Astrocyte (in vitro differentiated cells and primary cell): ENCODE results near the gene HDGFL3. TPM values are rescaled to one million over a fixed set of nuclear protein-coding genes. Genes with fewer than 3 reads are reported as not detected.

Experiments used
- DNase-seq: peaks from one replicate; pipeline ENCODE4 v3.0.0-alpha.2; 2010; ENCODE audit warnings: low read depth
- FAIRE-seq: peaks from 2 replicates; lab custom pipeline; 2011; peaks lifted over from hg19 to GRCh38; lab: Jason Lieb, UNC
- H2AFZ ChIP-seq: 2 replicates; pipeline ENCODE4 v1.6.0; 2012; ENCODE audit warnings: low read depth, low read length, inconsistent platforms
- H3K27ac ChIP-seq: 2 replicates; pipeline ENCODE4 v1.5.1; 2011; ENCODE audit warnings: low read depth, low read length, inconsistent platforms
- H3K27me3 ChIP-seq: 2 replicates; pipeline ENCODE4 v1.6.0; 2011; ENCODE audit warnings: low read length, inconsistent platforms; ENCODE audit not compliant: insufficient read depth
- H3K36me3 ChIP-seq: 2 replicates; pipeline ENCODE4 v1.5.1; 2011; ENCODE audit warnings: low read length, inconsistent platforms; ENCODE audit not compliant: insufficient read depth
- H3K4me1 ChIP-seq: 2 replicates; pipeline ENCODE4 v1.5.1; 2011; ENCODE audit warnings: low read length, inconsistent platforms; ENCODE audit not compliant: insufficient read depth
- H3K4me2 ChIP-seq: 2 replicates; pipeline ENCODE4 v1.6.0; 2012; ENCODE audit warnings: low read length, inconsistent platforms
- H3K4me3 ChIP-seq: 2 replicates; pipeline ENCODE4 v1.5.1; 2011; ENCODE audit warnings: low read depth, mild to moderate bottlenecking, low read length, inconsistent platforms; ENCODE audit not compliant: insufficient read depth
- H3K79me2 ChIP-seq: 2 replicates; pipeline ENCODE4 v1.6.0; 2012; ENCODE audit warnings: mild to moderate bottlenecking, low read length, inconsistent platforms; ENCODE audit not compliant: insufficient read depth
- H3K9ac ChIP-seq: 2 replicates; pipeline ENCODE4 v1.6.0; 2012; ENCODE audit warnings: mild to moderate bottlenecking, low read length, inconsistent platforms
- H3K9me3 ChIP-seq: 2 replicates; pipeline ENCODE4 v1.5.1; 2012; ENCODE audit warnings: low read depth, mild to moderate bottlenecking, low read length, inconsistent platforms; ENCODE audit not compliant: insufficient read depth
- H4K20me1 ChIP-seq: 2 replicates; pipeline ENCODE4 v1.6.0; 2012; ENCODE audit warnings: low read length, inconsistent platforms; ENCODE audit not compliant: insufficient read depth
- H3K27ac Mint-ChIP-seq: one replicate; pipeline ENCODE4 v1.8.0; 2021; ENCODE audit warnings: mild to moderate bottlenecking, mixed read lengths; ENCODE audit not compliant: unreplicated experiment
- H3K27me3 Mint-ChIP-seq: one replicate; pipeline ENCODE4 v1.8.0; 2021; ENCODE audit warnings: low read depth, mixed read lengths; ENCODE audit not compliant: unreplicated experiment
- H3K36me3 Mint-ChIP-seq: one replicate; pipeline ENCODE4 v1.8.0; 2021; ENCODE audit warnings: low read depth, mixed read lengths; ENCODE audit not compliant: unreplicated experiment
- H3K4me1 Mint-ChIP-seq: one replicate; pipeline ENCODE4 v1.8.0; 2021; ENCODE audit warnings: low read depth, mixed read lengths; ENCODE audit not compliant: unreplicated experiment
- H3K4me3 Mint-ChIP-seq: one replicate; pipeline ENCODE4 v1.8.0; 2021; ENCODE audit warnings: mild to moderate bottlenecking, moderate library complexity, mixed read lengths; ENCODE audit not compliant: unreplicated experiment
- H3K9me3 Mint-ChIP-seq: one replicate; pipeline ENCODE4 v1.8.0; 2021; ENCODE audit warnings: mild to moderate bottlenecking, mixed read lengths; ENCODE audit not compliant: unreplicated experiment
- CTCF ChIP-seq: IDR thresholded peaks from 2 replicates; pipeline ENCODE4 v1.5.1; 2011; ENCODE audit warnings: low read depth, mild to moderate bottlenecking, inconsistent platforms, low read length, moderate library complexity; ENCODE audit not compliant: insufficient read depth
- EZH2 ChIP-seq: IDR thresholded peaks from 2 replicates; pipeline ENCODE4 v1.6.1; 2012; ENCODE audit warnings: mild to moderate bottlenecking, low read length, inconsistent platforms; ENCODE audit not compliant: insufficient read depth
- total RNA-seq: library from RNA; stranded (reverse); gene quantifications from 2 replicates; pipeline ENCODE4 v1.2.1, GENCODE V29; 2021

HDGFL3 gene
- total RNA-seq, 1 donor from 2014 or later = 91.9 TPM

GRCh38 chr15:83132861-83133523 lies 74.6 kb downstream of the HDGFL3 start:
- H3K36me3 Mint-ChIP-seq = no peaks in the 10 kb centered on the region
- H3K4me3 Mint-ChIP-seq = no peak overlapping the region
- H3K4me1 Mint-ChIP-seq = no peaks in the 10 kb centered on the region
- H3K27me3 Mint-ChIP-seq = no peaks in the 10 kb centered on the region
- no peak overlapping the region for H3K4me3 ChIP-seq
- H3K9me3 Mint-ChIP-seq = no peaks in the 10 kb centered on the region
- H3K27me3 ChIP-seq = no peaks in the 10 kb centered on the region
- no peaks in the 10 kb centered on the region for H4K20me1 ChIP-seq
- H2AFZ ChIP-seq = no peak overlapping the region
- H3K9me3 ChIP-seq = no peaks in the 10 kb centered on the region
- FAIRE-seq = no peak
- TF ChIP-seq EZH2 = no peak
- TF ChIP-seq CTCF = no peak
- no peaks in the 10 kb centered on the region for H3K4me1 ChIP-seq
- peaks cover 19% of the 10 kb centered on the region for H3K36me3 ChIP-seq
- no peak overlapping the region for H3K27ac Mint-ChIP-seq
- no peak overlapping the region for H3K27ac ChIP-seq
- DNase-seq = no peak
- H3K4me2 ChIP-seq = no peak overlapping the region
- no peak overlapping the region for H3K9ac ChIP-seq
- H3K79me2 ChIP-seq = no peaks in the 10 kb centered on the region

GRCh38 chr15:83129791-83130190 lies 77.8 kb downstream of the HDGFL3 start:
- TF ChIP-seq CTCF = no peak
- TF ChIP-seq EZH2 = no peak
- Histone ChIP-seq H3K79me2 (no peaks in the 10 kb centered on the region), H3K27me3 (no peaks in the 10 kb centered on the region), H3K4me2 (no peak overlapping the region), H2AFZ (no peak overlapping the region), H3K36me3 (peaks cover 11% of the 10 kb centered on the region), H3K4me1 (no peaks in the 10 kb centered on the region), H3K9me3 (no peaks in the 10 kb centered on the region), H3K9ac (no peak overlapping the region), H4K20me1 (no peaks in the 10 kb centered on the region), H3K27ac (no peak overlapping the region), H3K4me3 (no peak overlapping the region)
- H3K27me3 Mint-ChIP-seq = no peaks in the 10 kb centered on the region
- peaks cover 6% of the 10 kb centered on the region for H3K4me1 Mint-ChIP-seq
- no peak overlapping the region for H3K27ac Mint-ChIP-seq
- no peak overlapping the region for H3K4me3 Mint-ChIP-seq
- H3K9me3 Mint-ChIP-seq = no peaks in the 10 kb centered on the region
- no peaks in the 10 kb centered on the region for H3K36me3 Mint-ChIP-seq
- no peak for FAIRE-seq
- DNase-seq = no peak

GRCh38 chr15:83127547-83128150 lies 80.0 kb downstream of the HDGFL3 start:
- Histone ChIP-seq H3K27me3 (no peaks in the 10 kb centered on the region), H3K36me3 (peaks cover 8% of the 10 kb centered on the region), H2AFZ (no peak overlapping the region), H3K79me2 (no peaks in the 10 kb centered on the region), H3K27ac (no peak overlapping the region), H3K4me1 (no peaks in the 10 kb centered on the region), H4K20me1 (no peaks in the 10 kb centered on the region), H3K9ac (no peak overlapping the region), H3K4me3 (no peak overlapping the region), H3K9me3 (no peaks in the 10 kb centered on the region), H3K4me2 (no peak overlapping the region)
- Mint-ChIP-seq H3K4me1 (peaks cover 6% of the 10 kb centered on the region), H3K4me3 (no peak overlapping the region), H3K9me3 (no peaks in the 10 kb centered on the region), H3K27me3 (no peaks in the 10 kb centered on the region), H3K27ac (no peak overlapping the region), H3K36me3 (no peaks in the 10 kb centered on the region)
- no peak for DNase-seq
- peak; percentile 39 for FAIRE-seq
- TF ChIP-seq EZH2 (no peak), CTCF (no peak)
